Measurements from ENCODE around the gene FARP2.
"Not testable (repeated sequence)": the region's sequence is repeated elsewhere in the genome, so short reads cannot be mapped to it uniquely, and the experiment has no call there.

The FARP2 gene

GRCh38 chr2:241505781-241506201 lies 149.7 kb downstream of the FARP2 start:
- no peak for DNase-seq (ENCODE audit: low read depth)

GRCh38 chr2:241506317-241506716 lies 150.2 kb downstream of the FARP2 start:
- DNase-seq (ENCODE audit: low read depth), result not testable (repeated sequence)

GRCh38 chr2:241506793-241507429 lies 150.8 kb downstream of the FARP2 start:
- DNase-seq (ENCODE audit: low read depth), result no peak

GRCh38 chr2:241507430-241508239 lies 151.6 kb downstream of the FARP2 start:
- peak; percentile 13 for DNase-seq (ENCODE audit: low read depth)

GRCh38 chr2:241508240-241509154 lies 152.4 kb downstream of the FARP2 start, which contains the start of gene STK25:
TSS of gene STK25 (minus strand) at chr2:241508584. CDS start at chr2:241508035, 549 bp downstream.
- DNase-seq (ENCODE audit: low read depth), result peak; percentile 95

GRCh38 chr2:241509155-241509784 lies 153.2 kb downstream of the FARP2 start:
- DNase-seq (ENCODE audit: low read depth), result no peak

GRCh38 chr2:241511091-241511741 lies 155.1 kb downstream of the FARP2 start:
- no peak for DNase-seq (ENCODE audit: low read depth)

GRCh38 chr2:241514553-241514952 lies 158.5 kb downstream of the FARP2 start:
- DNase-seq (ENCODE audit: low read depth), result no peak

- DNase-seq (ENCODE audit: low read depth), result no peak
Observed at GRCh38 chr2:241514986-241515737, 159.1 kb downstream of the FARP2 start.

GRCh38 chr2:241516520-241516965 lies 160.5 kb downstream of the FARP2 start:
- no peak for DNase-seq (ENCODE audit: low read depth)

GRCh38 chr2:241517297-241517696 lies 161.2 kb downstream of the FARP2 start:
- no peak for DNase-seq (ENCODE audit: low read depth)

- no peak for DNase-seq (ENCODE audit: low read depth)
Observed at GRCh38 chr2:241519669-241520068, 163.6 kb downstream of the FARP2 start.

- DNase-seq (ENCODE audit: low read depth), result no peak
Observed at GRCh38 chr2:241522477-241522876, 166.4 kb downstream of the FARP2 start.

- DNase-seq (ENCODE audit: low read depth), result not testable (repeated sequence)
Observed at GRCh38 chr2:241525818-241526780, 170.0 kb downstream of the FARP2 start.

GRCh38 chr2:241530571-241530970 lies 174.5 kb downstream of the FARP2 start:
- no peak for DNase-seq (ENCODE audit: low read depth)

- DNase-seq (ENCODE audit: low read depth), result no peak
Observed at GRCh38 chr2:241531161-241531722, 175.2 kb downstream of the FARP2 start.

- no peak for DNase-seq (ENCODE audit: low read depth)
Observed at GRCh38 chr2:241532168-241532567, 176.1 kb downstream of the FARP2 start.

- DNase-seq (ENCODE audit: low read depth), result no peak
Observed at GRCh38 chr2:241532733-241533601, 176.9 kb downstream of the FARP2 start.

All from activated T-cell treated with anti-CD3 and anti-CD28 coated beads for 1 hour (primary cell).